ENCODE measurements around the gene ADRA1B. TPM values are rescaled to one million over a fixed set of nuclear protein-coding genes. Genes with fewer than 3 reads are reported as not detected.
"Not testable (repeated sequence)": the region's sequence is repeated elsewhere in the genome, so short reads cannot be mapped to it uniquely, and the experiment has no call there.

The ADRA1B gene
- polyA plus RNA-seq, 3 donors = not detected

DNA sequence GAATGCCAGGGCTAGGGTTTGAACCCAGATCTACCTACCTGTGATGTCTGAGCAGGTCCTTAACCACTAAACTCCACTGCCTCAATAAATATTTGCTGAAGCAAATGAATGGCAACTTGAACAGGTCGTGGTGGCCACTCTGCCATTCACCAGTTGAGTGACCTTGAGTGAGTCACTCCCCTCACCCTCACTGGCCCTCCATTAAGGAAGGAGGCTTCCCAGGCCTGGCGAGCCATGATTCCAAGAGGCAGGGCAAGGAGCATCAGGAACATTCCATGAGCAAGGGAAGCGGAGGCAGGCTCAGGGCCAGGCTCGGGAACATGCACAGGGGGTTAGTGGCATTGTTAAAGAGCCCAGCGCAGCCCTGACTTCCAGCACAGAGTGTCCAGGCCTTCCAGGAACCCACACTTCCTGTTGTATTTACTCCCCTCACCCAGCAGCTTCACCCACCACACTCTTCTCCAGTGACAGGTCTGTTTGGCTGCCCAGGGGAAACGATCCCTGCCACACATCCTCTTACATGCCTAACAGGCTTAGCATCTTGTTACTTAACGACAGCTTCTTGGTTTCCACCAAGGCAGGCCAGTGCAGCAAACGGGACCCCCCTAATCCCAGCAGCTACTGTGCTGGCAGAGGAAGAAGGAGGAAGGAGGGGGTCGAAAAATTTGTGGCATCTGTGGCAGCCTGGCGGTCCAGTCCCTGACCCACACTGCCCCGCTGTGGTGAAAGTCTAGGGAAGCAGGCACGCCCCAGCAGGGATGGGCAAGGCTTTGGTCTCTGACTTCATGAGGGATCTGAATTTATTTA is 49.0 kb downstream of the ADRA1B start:
- H3K9me3 Mint-ChIP-seq = no peaks in the 10 kb centered on the region
- H3K27ac Mint-ChIP-seq = no peak overlapping the region
- H3K36me3 Mint-ChIP-seq = no peaks in the 10 kb centered on the region
- WGBS (ENCODE audit: insufficient coverage) = 40% methylated on average over 9 of the region's 12 CpGs
- no peak overlapping the region for H3K4me3 Mint-ChIP-seq
- Histone ChIP-seq H3K4me3 (replicated peaks in 1 of 3; ENCODE audit: low read depth in 2 of 3, low read length in 3 of 3) (no peak overlapping the region), H3K9me3 (replicated peaks in 1 of 2; ENCODE audit: control insufficient read depth in 1 of 2, insufficient read depth in 1 of 2, low read length in 2 of 2) (no peaks in the 10 kb centered on the region), H3K27ac (ENCODE audit: low read depth in 1 of 2, low read length in 2 of 2) (no peak overlapping the region), H2AFZ (ENCODE audit: insufficient read depth, low read depth, low read length, poor library complexity, severe bottlenecking) (no peak overlapping the region), H3K4me2 (replicated peaks; ENCODE audit: extremely low read depth, low read length, poor library complexity, severe bottlenecking) (no peak overlapping the region), H3K79me2 (ENCODE audit: insufficient read depth, low read length) (no peaks in the 10 kb centered on the region), H3K9ac (ENCODE audit: insufficient read depth, low read length, poor library complexity, severe bottlenecking) (no peak overlapping the region), H3K36me3 (replicated peaks in 1 of 2; ENCODE audit: control insufficient read depth in 1 of 2, insufficient read depth in 2 of 2, low read length in 2 of 2) (no peaks in the 10 kb centered on the region), H3K27me3 (ENCODE audit: control insufficient read depth in 2 of 2, insufficient read depth in 2 of 2, low read length in 2 of 2) (peaks cover 17 to 22% of the 10 kb centered on the region in 2 donors), H4K20me1 (ENCODE audit: insufficient read depth, low read length) (no peaks in the 10 kb centered on the region), H3K4me1 (ENCODE audit: control insufficient read depth in 1 of 2, insufficient read depth in 2 of 2, low read length in 2 of 2) (no peaks in the 10 kb centered on the region)
- no peaks in the 10 kb centered on the region for H3K4me1 Mint-ChIP-seq
- intact Hi-C loops (cut with micrococcal nuclease) = no loop called here
- peak; percentile 41 for TF ChIP-seq CTCF (IDR thresholded peaks at IDR 0.05)
- H3K27me3 Mint-ChIP-seq (ENCODE audit: low read depth in 3 of 3) = peaks cover 23 to 27% (median 23%) of the 10 kb centered on the region in 3 donors
- DNase-seq = no peak

- H3K79me2 ChIP-seq (ENCODE audit: insufficient read depth, low read length); H3K4me2 ChIP-seq (replicated peaks; ENCODE audit: extremely low read depth, low read length, poor library complexity, severe bottlenecking); H4K20me1 ChIP-seq (ENCODE audit: insufficient read depth, low read length); H3K27ac ChIP-seq (ENCODE audit: low read depth in 1 of 2, low read length in 2 of 2); H3K36me3 ChIP-seq (replicated peaks in 1 of 2; ENCODE audit: control insufficient read depth in 1 of 2, insufficient read depth in 2 of 2, low read length in 2 of 2); H3K4me1 Mint-ChIP-seq; H3K9ac ChIP-seq (ENCODE audit: insufficient read depth, low read length, poor library complexity, severe bottlenecking); H3K9me3 Mint-ChIP-seq; H3K4me1 ChIP-seq (ENCODE audit: control insufficient read depth in 1 of 2, insufficient read depth in 2 of 2, low read length in 2 of 2); intact Hi-C loops (cut with micrococcal nuclease); H2AFZ ChIP-seq (ENCODE audit: insufficient read depth, low read depth, low read length, poor library complexity, severe bottlenecking); H3K9me3 ChIP-seq (replicated peaks in 1 of 2; ENCODE audit: control insufficient read depth in 1 of 2, insufficient read depth in 1 of 2, low read length in 2 of 2); H3K4me3 ChIP-seq (replicated peaks in 1 of 3; ENCODE audit: low read depth in 2 of 3, low read length in 3 of 3); DNase-seq; H3K27ac Mint-ChIP-seq; H3K4me3 Mint-ChIP-seq; H3K36me3 Mint-ChIP-seq: not testable (repeated sequence)
- peaks cover 22 to 27% of the 10 kb centered on the region in 2 donors for H3K27me3 ChIP-seq (ENCODE audit: control insufficient read depth in 2 of 2, insufficient read depth in 2 of 2, low read length in 2 of 2)
- 86% methylated on average over 1 of the region's 4 CpGs for WGBS (ENCODE audit: insufficient coverage)
- peaks cover 28 to 33% (median 28%) of the 10 kb centered on the region in 3 donors for H3K27me3 Mint-ChIP-seq (ENCODE audit: low read depth in 3 of 3)
- TF ChIP-seq CTCF (IDR thresholded peaks at IDR 0.05) = peak; percentile 12
Measured at GRCh38 chr5:159965838-159966128, 49.5 kb downstream of the ADRA1B start.
